Superior temporal gyrus (tissue), 1 donor: Measurements from ENCODE around the gene HTN3.
"Not testable (repeated sequence)": the region's sequence is repeated elsewhere in the genome, so short reads cannot be mapped to it uniquely, and the experiment has no call there.

Experiments used
- DNase-seq: peaks from one replicate; pipeline ENCODE4 v3.0.0-alpha.2; 2016; ENCODE audit errors: extremely low spot score

HTN3 gene

GRCh38 chr4:70028159-70028558 lies at the start of gene HTN3:
Gene HTN3, plus strand, starts transcription at chr4:70028459. Its CDS starts 2,282 bp downstream, at chr4:70030741.
- DNase-seq, result not testable (repeated sequence)

DNA sequence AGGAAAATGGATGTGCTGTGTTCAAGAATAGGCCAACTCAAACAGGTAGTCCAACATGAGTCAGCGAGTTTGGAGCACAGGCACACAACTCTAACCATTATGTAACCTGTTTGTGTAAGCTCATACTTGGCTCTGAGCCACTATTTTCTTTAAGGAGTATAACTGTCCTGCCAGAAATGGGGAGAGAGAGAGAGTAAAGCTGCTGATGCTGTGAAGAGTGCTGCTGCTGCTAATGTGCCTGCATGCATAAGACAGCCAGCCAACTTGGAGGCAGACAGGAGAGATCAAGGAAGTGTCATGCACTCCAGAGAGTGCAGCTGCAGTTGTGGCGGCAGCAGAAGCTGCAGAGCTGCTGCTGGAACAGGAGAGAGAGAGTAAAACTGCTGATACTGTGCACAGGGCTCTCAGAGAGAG lies 44.2 kb upstream of the HTN3 start:
- peak; percentile 45 for DNase-seq

GRCh38 chr4:69986663-69987062 lies 41.6 kb upstream of the HTN3 start:
- DNase-seq, result no peak

GRCh38 chr4:69991016-69991415 lies 37.2 kb upstream of the HTN3 start:
- no peak for DNase-seq

DNA sequence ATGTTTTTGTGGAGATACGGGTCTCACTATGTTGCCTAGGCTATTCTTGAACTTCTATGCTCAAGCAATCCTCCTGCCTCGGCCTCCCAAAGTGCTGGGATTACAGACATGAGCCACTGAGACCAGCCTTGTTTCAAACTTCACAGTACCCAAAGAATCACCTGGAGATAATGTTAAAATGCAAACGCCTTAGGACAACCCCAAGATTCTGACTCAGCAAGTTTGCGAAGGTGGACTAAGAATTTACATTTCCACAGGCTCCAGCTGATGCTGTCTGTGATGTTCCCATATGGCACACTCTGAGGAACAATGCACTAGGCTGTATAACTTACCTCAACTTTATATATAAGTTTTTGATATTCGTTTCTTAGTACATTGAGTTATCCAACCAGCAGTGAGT lies 33.5 kb upstream of the HTN3 start:
- no peak for DNase-seq

DNA sequence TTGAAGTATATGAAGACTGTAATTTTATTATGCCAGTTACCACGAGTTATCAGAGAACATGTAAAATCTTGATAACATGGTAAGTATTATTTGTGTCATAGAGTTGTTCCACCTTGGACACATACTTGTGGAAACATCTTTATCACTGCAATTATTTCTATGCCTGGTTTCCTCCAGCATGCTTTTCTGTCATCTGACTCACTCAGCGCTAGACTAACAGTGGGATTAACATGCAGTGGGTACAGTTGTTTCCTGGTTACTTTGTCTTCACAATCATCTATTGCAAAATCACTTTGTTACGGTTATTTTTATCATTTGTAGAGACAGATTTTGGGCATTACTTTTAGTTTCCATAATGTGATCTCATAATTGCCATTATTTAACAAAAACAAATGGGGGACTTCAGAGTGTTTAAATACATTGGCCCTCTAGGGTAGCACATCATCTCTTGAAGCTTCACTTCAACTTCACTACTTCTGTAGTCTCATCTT lies 32.7 kb upstream of the HTN3 start, which contains the start of gene STATH:
STATH (plus strand) TSS at position 441 of the 491 bp plus-strand sequence. CDS start 2,472 bp downstream, outside the sequence.
- no peak for DNase-seq

- DNase-seq, result no peak
Measured at GRCh38 chr4:69999420-69999819, 28.8 kb upstream of the HTN3 start.

- DNase-seq, result no peak
Measured at GRCh38 chr4:70000711-70001110, 27.5 kb upstream of the HTN3 start.

- DNase-seq, result no peak
Measured at GRCh38 chr4:70002507-70002906, 25.8 kb upstream of the HTN3 start.

GRCh38 chr4:70008771-70009170 lies 19.5 kb upstream of the HTN3 start:
- no peak for DNase-seq

DNA sequence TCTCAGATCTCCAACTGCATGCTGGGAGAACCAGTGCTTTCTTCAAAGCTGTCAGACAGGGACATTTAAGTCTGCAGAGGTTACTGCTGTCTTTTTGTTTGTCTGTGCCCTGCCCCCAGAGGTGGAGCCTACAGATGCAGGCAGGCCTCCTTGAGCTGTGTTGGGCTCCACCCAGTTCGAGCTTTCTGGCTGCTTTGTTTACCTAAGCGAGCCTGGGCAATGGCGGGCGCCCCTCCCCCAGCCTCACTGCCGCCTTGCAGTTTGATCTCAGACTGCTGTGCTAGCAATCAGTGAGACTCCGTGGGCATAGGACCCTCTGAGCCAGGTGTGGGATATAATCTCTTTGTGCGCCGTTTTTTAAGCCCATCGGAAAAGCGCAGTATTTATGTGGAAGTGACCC lies 9.3 kb upstream of the HTN3 start:
- DNase-seq, result not testable (repeated sequence)

DNA sequence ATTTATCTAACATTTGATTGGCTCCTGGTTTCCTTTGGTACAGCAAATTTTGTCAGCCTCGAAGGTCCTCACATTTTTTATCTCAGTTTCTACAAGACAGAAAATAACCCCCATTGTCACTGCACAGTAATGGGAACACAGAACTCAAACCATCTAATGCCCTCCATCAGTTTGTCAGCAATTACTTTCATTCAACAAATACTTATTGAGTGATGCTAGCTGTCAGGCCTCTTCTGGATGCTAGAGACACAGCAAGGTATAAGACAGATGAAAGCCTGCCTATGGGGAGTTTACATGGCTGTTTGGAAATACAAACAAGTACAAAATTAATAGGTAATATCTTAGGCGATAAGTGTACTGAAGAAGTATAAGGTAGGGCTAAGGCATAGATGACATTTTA lies 5.0 kb upstream of the HTN3 start:
- no peak for DNase-seq

DNA sequence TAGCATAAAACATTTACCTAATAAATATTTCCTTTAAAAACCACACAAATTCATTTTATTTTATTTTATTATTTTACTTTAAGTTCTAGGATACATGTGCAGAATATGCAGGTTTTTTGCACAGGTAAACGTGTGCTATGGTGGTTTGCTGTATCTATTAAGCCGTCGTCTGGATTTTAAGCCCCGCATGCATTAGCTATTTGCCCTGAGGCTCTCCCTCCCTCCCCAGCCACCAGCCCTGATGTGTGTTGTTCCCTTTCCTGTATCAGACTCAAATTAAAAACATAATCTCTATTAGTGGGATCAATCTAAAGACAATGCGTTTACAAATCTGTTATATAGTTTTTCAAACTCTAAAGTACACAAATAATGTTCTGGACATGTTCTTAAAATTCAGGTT lies 1.2 kb upstream of the HTN3 start:
- DNase-seq, result no peak

GRCh38 chr4:70037559-70037958 lies 9.3 kb downstream of the HTN3 start:
- DNase-seq, result not testable (repeated sequence)

DNA sequence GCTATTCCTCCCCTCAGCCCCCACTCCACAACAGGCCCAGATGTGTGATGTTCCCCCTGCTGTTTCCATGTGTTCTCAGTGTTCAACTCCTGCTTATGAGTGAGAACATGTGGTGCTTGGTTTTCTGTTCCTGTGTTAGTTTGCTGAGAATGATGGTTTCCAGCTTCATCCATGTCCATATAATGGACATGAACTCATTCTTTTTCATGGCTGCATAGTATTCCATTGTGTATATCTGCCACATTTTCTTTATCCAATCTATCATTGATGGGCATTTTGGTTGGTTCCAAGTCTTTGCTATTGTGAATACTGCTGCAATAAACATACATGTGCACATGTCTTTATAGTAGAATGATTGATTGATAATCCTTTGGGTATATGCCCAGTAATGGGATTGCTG lies 11.7 kb downstream of the HTN3 start:
- DNase-seq, result not testable (repeated sequence)

GRCh38 chr4:70041652-70042286 lies 13.5 kb downstream of the HTN3 start:
- DNase-seq, result no peak

DNA sequence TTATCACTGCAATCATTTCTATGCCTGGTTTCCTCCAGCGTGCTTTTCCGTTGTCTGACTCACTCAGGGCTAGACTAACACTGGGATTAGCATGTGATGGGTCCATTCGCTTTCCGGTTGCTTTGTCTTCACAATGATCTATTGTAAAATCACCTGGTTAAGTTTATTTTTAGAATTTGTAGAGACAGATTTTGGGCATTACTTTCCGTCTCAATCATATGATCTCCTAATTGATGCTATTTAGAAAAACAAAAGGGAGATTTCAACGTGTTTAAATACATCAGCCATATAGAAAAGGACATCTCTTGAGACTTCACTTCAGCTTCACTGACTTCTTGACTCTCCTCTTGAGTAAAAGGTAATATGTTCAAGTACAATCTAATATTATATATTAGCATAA lies 21.9 kb downstream of the HTN3 start, which contains the start of gene HTN1:
HTN1 (plus strand) TSS at position 301 of the 400 bp plus-strand sequence. CDS start 2,639 bp downstream, outside the sequence.
- not testable (repeated sequence) for DNase-seq

DNA sequence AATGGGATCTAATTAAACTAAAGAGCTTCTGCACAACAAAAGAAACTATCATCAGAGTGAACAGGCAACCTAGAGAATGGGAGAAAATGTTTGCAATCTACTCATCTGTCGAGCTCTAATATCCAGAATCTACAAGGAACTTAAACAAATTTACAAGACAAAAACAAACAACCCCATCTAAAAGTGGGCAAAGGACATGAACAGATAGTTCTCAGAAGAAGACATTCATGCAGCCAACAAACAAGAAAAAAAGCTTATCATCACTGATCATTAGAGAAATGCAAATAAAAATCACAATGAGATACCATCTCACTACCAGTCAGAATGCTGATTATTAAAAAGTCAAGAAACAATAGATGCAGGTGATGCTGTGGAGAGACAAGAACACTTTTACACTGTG lies 28.3 kb downstream of the HTN3 start:
- DNase-seq, result not testable (repeated sequence)

GRCh38 chr4:70057651-70058050 lies 29.4 kb downstream of the HTN3 start:
- DNase-seq, result no peak

- no peak for DNase-seq
Measured at GRCh38 chr4:70059149-70059548, 30.9 kb downstream of the HTN3 start.

DNA sequence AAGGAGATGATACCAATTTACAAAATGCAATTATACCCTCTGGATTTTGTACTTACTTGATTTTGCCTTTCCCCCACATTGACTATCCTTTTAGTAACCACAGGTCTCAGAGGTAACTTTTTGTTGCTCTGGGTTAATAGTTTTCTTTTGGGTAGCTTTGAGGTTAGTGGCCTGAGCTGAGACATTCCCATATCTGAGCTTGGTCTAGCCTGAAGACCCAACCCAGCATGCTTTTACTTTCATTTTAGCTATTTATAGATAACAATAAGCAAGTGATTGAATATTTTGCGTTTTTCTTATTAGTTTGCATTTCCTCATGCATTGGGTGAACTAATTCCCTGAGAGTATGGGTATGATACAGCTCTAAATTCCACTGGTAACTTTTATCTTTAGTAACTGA lies 33.7 kb downstream of the HTN3 start:
- DNase-seq, result no peak

- no peak for DNase-seq
Measured at GRCh38 chr4:70080205-70080604, 51.9 kb downstream of the HTN3 start.
